GM18519 (cell line): ENCODE data around the gene SIAH1.
"Not testable (repeated sequence)": the region's sequence is repeated elsewhere in the genome, so short reads cannot be mapped to it uniquely, and the experiment has no call there.

Experiments used
- ATAC-seq: cut with Tn5 transposase; IDR thresholded peaks from one replicate; pipeline ENCODE4 v1.9.1; 2021; ENCODE audit warnings: mild to moderate bottlenecking, moderate library complexity; ENCODE audit not compliant: unreplicated experiment, low FRiP score

The SIAH1 gene

DNA sequence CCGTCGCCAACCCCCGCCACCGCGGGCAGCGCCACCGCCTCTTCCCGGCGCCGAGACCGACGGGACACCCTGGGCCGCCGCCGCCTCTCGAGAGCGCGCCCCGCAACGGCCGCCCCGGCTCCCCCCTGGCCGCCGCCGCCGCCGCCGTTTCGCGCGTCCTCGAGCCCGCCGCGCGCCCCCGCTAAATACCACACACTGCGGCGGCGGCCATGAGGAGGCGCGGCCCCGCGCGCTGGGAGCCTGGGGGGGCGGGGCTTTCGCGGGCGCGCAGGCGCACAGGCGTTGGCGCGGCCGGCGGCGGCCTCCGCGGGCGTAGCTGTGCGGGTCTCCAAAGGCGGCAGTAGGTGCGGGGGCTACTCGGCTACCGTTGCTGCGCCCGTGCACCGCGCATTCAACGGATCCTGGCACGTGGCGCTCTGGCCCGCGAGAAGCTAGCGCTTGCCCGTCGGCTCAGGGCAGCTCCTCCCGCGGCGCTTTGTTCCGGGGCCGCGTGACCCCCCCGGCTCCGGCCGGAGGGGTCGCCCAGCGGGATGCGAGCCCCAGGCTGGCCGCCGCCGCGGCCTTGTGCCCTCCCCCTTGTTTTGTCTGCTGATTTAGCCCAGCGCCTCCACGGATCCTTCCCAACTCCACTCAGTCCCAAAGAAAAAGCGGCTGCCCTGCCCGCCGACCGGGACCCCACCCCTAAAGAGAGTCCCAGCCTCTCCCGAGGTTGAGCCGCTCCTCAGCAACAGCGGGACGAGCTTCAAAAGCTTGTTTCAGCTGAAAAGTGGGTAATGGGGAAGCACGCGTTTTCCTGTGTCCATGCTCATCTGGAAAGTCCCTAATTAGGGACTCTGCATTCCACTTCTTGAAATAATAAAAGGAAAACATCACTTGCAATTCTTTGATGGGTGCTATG lies at the start of gene SIAH1:
Gene SIAH1, minus strand, starts transcription at position 161 of the 898 bp plus-strand sequence. CDS start 22,985 bp downstream, outside the sequence.
- peak; percentile 57 for ATAC-seq

GRCh38 chr16:48434653-48435317 lies 49.6 kb upstream of the SIAH1 start:
- ATAC-seq, result no peak

DNA sequence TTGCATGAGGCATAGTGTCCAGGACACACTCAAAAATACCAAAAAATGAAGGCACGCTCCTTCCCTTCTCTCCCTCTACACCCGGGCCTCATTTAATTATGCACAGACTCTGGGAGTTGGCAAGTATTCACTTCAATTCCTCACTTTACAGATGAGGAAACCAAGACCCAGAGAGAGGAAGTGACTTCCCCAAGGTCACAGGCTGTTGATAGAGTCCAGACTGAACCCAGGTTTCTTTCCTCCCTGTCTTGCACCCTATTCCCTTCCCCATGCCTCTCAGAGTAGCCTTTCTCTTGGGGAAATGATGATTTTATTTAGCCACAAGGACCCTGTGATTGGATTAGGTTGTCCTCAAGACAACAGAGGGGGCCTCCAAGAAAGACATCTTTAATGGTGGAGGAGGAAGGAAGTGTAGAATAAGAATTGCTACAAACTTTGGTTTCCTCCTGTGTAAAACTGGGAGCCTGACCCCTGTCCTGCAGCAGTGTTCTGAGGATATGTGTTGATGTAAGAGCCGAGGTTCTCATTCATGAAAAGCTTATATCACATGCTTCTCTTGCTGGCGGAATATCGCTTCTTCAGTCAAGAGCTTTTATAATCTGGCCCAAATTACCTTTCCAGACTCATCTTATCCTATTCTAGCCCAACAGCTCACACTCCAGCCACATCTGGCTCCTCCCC lies 48.8 kb upstream of the SIAH1 start:
- no peak for ATAC-seq

GRCh38 chr16:48433116-48433849 lies 48.1 kb upstream of the SIAH1 start:
- ATAC-seq, result no peak

- peak; percentile 77 for ATAC-seq
These were observed 46.9 kb upstream of the SIAH1 start for GRCh38 chr16:48432136-48432535.

- no peak for ATAC-seq
These were observed 45.7 kb upstream of the SIAH1 start for GRCh38 chr16:48430890-48431289.

- no peak for ATAC-seq
These were observed 41.3 kb upstream of the SIAH1 start for GRCh38 chr16:48426244-48427141.

GRCh38 chr16:48422537-48422936 lies 37.3 kb upstream of the SIAH1 start:
- no peak for ATAC-seq

GRCh38 chr16:48421741-48422140 lies 36.5 kb upstream of the SIAH1 start:
- no peak for ATAC-seq

DNA sequence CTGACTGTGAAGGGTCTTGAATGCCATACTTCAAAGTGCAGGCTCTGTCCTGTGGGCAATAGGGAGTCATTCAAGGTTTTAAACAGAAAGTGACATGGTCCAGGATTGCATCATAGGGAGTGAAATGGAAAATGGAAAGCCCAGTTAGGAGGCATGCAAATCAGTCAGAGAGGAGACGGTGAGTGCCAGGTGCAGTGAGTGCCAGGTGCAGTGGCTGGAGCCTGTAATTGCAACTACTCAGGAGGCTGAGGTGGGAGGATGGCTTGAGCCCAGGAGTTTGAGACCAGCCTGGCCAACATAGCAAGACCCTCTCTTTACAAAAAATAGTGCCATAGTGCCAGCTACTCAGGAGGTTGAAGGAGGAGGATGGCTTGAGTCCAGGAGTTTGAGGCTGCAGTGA lies 35.2 kb upstream of the SIAH1 start:
- no peak for ATAC-seq

DNA sequence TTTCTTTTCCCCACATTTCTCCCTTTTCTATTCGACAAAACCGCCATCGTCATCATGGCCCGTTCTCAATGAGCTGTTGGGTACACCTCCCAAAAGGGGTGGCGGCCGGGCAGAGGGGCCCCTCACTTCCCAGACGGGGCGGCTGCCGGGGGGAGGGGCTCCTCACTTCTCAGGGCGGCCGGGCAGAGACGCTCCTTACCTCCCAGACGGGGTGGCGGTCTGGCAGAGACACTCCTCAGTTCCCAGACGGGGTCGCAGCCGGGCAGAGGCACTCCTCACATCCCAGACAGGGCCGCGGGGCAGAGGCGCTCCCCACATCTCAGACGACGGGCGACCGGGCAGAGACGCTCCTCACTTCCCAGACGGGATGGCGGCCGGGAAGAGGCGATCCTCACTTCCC lies 31.4 kb upstream of the SIAH1 start:
- not testable (repeated sequence) for ATAC-seq

DNA sequence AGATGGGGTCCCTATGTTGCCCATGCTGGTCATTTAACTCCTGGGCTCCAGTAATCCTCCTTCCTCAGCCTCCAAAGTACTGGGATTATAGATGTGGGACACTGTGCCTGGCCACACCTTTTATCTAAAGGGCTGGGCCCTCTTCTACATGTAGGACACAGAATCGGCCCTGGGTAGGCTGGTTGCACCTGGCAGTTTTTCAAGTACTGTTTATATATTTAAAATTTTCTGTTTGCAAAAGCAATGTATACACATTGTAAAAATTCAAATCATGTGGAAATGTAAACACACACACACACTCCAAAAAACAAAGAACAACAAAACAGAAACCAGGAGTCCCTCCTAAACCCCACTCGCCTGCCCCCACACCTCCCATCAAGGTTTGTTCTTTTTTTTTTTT lies 28.1 kb upstream of the SIAH1 start:
- ATAC-seq, result no peak

GRCh38 chr16:48409839-48410632 lies 24.8 kb upstream of the SIAH1 start:
- no peak for ATAC-seq

GRCh38 chr16:48408688-48409087 lies 23.5 kb upstream of the SIAH1 start:
- no peak for ATAC-seq

DNA sequence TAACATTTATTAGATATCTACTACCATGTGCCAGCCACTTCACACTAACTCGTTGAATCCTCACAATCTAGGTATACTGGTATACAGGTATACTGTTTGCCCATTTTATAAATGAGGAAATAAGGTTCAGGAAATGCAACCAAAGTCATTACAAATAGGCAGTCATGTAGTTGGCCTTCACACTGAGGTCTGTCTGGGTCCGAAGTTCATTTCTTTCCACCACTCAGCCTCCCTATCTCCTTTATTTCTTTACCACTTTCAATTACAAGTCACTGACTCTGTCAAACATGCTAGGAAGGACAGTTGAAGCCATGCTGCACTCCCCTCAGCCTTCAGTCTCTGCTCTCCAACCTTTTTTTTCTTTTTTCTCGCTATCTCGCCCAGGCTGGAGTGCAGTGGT lies 20.7 kb upstream of the SIAH1 start:
- no peak for ATAC-seq

- ATAC-seq, result no peak
These were observed 19.9 kb upstream of the SIAH1 start for GRCh38 chr16:48405153-48405552.

DNA sequence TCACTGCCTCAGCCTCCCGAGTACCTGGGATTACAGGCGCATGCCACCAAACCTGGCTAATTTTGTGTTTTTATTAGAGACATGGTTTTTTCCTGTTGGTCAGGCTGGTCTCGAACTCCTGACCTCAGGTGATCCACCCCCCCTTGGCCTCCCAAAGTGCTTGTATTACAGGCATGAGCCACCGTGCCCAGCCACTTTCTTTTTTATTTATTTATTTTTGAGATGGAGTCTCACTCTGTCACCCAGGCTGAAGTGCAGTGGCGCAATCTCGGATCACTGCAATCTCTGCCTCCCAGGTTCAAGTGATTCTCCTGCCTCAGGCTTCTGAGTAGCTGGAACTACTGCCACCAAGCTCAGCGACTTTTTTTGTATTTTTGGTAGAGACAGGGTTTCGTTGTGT lies 17.3 kb upstream of the SIAH1 start:
- not testable (repeated sequence) for ATAC-seq

DNA sequence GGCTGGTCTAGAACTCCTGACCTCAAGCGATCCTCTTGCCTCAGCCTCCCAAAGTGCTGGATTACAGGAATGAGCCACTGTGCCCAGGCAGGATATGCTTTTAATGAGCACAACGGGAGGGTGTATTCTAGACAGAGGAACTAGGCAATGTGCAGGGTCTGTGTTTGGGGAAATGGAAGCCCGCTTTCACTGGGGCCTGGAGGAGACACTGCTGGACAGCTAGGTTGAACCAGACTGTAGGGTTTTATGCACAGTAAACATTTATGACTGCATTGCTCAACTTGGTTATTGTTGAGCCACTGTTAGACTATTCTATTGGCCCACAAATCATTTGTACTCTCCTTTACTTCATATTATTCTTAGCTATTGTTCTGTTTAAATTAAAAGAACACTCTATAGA lies 10.2 kb upstream of the SIAH1 start:
- ATAC-seq, result no peak

- ATAC-seq, result no peak
These were observed 9.1 kb upstream of the SIAH1 start for GRCh38 chr16:48394355-48394703.
